ENCODE data around the gene SNX5.

- TF ChIP-seq, protein P1, sequence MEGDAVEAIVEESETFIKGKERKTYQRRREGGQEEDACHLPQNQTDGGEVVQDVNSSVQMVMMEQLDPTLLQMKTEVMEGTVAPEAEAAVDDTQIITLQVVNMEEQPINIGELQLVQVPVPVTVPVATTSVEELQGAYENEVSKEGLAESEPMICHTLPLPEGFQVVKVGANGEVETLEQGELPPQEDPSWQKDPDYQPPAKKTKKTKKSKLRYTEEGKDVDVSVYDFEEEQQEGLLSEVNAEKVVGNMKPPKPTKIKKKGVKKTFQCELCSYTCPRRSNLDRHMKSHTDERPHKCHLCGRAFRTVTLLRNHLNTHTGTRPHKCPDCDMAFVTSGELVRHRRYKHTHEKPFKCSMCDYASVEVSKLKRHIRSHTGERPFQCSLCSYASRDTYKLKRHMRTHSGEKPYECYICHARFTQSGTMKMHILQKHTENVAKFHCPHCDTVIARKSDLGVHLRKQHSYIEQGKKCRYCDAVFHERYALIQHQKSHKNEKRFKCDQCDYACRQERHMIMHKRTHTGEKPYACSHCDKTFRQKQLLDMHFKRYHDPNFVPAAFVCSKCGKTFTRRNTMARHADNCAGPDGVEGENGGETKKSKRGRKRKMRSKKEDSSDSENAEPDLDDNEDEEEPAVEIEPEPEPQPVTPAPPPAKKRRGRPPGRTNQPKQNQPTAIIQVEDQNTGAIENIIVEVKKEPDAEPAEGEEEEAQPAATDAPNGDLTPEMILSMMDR (IDR thresholded peaks at IDR 0.05; ENCODE audit: insufficient read depth, low read length, poor library complexity, severe bottlenecking): no peak
- TF ChIP-seq EZH2phosphoT487 (conservative IDR thresholded peaks at IDR 0.05; ENCODE audit: low read length): no peak
Measured at GRCh38 chr20:17946572-17947473, 21.8 kb downstream of the SNX5 start.

Measured in SU-DHL-6 (cell line).